Transverse colon (tissue), 4 donors: ENCODE measurements around the gene PTPRG.

Experiments used
- POLR2A ChIP-seq: fragments of 450-650 bp; IDR thresholded peaks from one replicate; pipeline ENCODE4 v1.6.1; 2016; ENCODE audit warnings: antibody characterized with exemption, mild to moderate bottlenecking, moderate library complexity
- POLR2AphosphoS5 ChIP-seq, 3 donors: sonication (generic); formaldehyde crosslinking; IDR thresholded peaks; one replicate each; pipeline ENCODE4 v1.6.1; 2016; ENCODE audit warnings: antibody characterized with exemption in 3 of 3
- TF ChIP-seq, protein P1 (sequence below), 5 experiments: fragments of 200-600 bp in 3 of 5; fragments of 450-650 bp in 2 of 5; sonication (generic) in 3 of 5; IDR thresholded peaks; 1 replicate in 2 of 5; 2 replicates in 3 of 5; pipeline ENCODE4 v1.5.1; 2016 to 2017; ENCODE audit warnings: antibody characterized with exemption in 5 of 5, inconsistent platforms in 3 of 5, mild to moderate bottlenecking in 2 of 5, moderate library complexity in 1 of 5

GRCh38 chr3:62207197-62207596 is 645.8 kb downstream of the PTPRG start:
- no peak for TF ChIP-seq POLR2A
- TF ChIP-seq, protein P1, sequence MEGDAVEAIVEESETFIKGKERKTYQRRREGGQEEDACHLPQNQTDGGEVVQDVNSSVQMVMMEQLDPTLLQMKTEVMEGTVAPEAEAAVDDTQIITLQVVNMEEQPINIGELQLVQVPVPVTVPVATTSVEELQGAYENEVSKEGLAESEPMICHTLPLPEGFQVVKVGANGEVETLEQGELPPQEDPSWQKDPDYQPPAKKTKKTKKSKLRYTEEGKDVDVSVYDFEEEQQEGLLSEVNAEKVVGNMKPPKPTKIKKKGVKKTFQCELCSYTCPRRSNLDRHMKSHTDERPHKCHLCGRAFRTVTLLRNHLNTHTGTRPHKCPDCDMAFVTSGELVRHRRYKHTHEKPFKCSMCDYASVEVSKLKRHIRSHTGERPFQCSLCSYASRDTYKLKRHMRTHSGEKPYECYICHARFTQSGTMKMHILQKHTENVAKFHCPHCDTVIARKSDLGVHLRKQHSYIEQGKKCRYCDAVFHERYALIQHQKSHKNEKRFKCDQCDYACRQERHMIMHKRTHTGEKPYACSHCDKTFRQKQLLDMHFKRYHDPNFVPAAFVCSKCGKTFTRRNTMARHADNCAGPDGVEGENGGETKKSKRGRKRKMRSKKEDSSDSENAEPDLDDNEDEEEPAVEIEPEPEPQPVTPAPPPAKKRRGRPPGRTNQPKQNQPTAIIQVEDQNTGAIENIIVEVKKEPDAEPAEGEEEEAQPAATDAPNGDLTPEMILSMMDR (IDR thresholded peaks at IDR 0.05), result no peak
- TF ChIP-seq POLR2AphosphoS5 (IDR thresholded peaks at IDR 0.05), result no peak
